A549 (cell line): ENCODE results near the gene PKNOX1. TPM values are rescaled to one million over a fixed set of nuclear protein-coding genes. Genes with fewer than 3 reads are reported as not detected.
"Not testable (repeated sequence)": the region's sequence is repeated elsewhere in the genome, so short reads cannot be mapped to it uniquely, and the experiment has no call there.

Experiments used
- ATAC-seq, 2 experiments: fragments of 200-7000 bp in 1 of 2; fragments of >200 bp in 1 of 2; cut with Nextera tagmentation in 1 of 2; cut with Tn5 transposase in 1 of 2; 3 replicates each; pipeline versions ENCODE4 v1.8.0 to v1.9.1; 2018 to 2020; ENCODE audit warnings: mild to moderate bottlenecking in 1 of 2, moderate library complexity in 1 of 2
- CTCF ChIA-PET: fragments of 300-600 bp; sonication (Branson Sonifier 250); formaldehyde crosslinking; extraction: SDS; loops from one replicate; lab custom pipeline; 2021; ENCODE audit warnings: antibody characterized with exemption, inconsistent platforms; lab: Yijun Ruan, JAX
- POLR2A ChIA-PET: fragments of 350-600 bp; formaldehyde crosslinking; extraction: SDS; loops from one replicate; lab custom pipeline; 2021; ENCODE audit warnings: antibody characterized with exemption, inconsistent platforms; lab: Yijun Ruan, JAX
- DNase-seq, 2 experiments: peaks; one replicate each; pipeline versions ENCODE4 v3.0.0 to v3.0.0-alpha.2; 2011 to 2016; ENCODE audit warnings: low read depth in 1 of 2, low spot score in 1 of 2
- FAIRE-seq: peaks from 2 replicates; lab custom pipeline; 2011; peaks lifted over from hg19 to GRCh38; lab: Jason Lieb, UNC
- H3K27ac ChIP-seq, 2 experiments: fragments of >200 bp; sonication (Bioruptor Twin); formaldehyde crosslinking; 3 replicates each; pipeline ENCODE4 v1.5.1; 2016 to 2017
- H3K4me1 ChIP-seq: fragments of >200 bp; sonication (Bioruptor Twin); formaldehyde crosslinking; 3 replicates; pipeline ENCODE4 v1.6.1; 2016
- H3K4me2 ChIP-seq: fragments of >200 bp; sonication (Bioruptor Twin); formaldehyde crosslinking; 3 replicates; pipeline ENCODE4 v1.6.1; 2016
- H3K4me3 ChIP-seq: fragments of >200 bp; sonication (Bioruptor Twin); formaldehyde crosslinking; 3 replicates; pipeline ENCODE4 v1.5.1; 2016
- H3K9me3 ChIP-seq: fragments of >200 bp; sonication (Bioruptor Twin); formaldehyde crosslinking; 3 replicates; pipeline ENCODE4 v1.6.1; 2016
- ATOH8 ChIP-seq: fragments of 250-450 bp; sonication (Bioruptor Pico); IDR thresholded peaks from 2 replicates; pipeline ENCODE4 v1.5.0; 2020; ENCODE audit warnings: low read depth, mild to moderate bottlenecking, moderate library complexity
- CBX8 ChIP-seq: fragments of 200-600 bp; sonication (generic); IDR thresholded peaks from 2 replicates; pipeline ENCODE4 v1.6.1; 2016
- CEBPB ChIP-seq, 2 experiments: fragments of >200 bp in 1 of 2; sonication (Bioruptor Twin) in 1 of 2; formaldehyde crosslinking in 1 of 2; IDR thresholded peaks; 2 replicates each; pipeline ENCODE4 v1.6.1; 2012 to 2016
- EHMT2 ChIP-seq: fragments of 200-600 bp; sonication (generic); IDR thresholded peaks from 2 replicates; pipeline ENCODE4 v1.6.1; 2016; ENCODE audit warnings: antibody characterized with exemption, low read depth, mild to moderate bottlenecking, moderate library complexity
- ELK1 ChIP-seq: fragments of 150-350 bp; IDR thresholded peaks from 2 replicates; pipeline ENCODE4 v1.6.1; 2014; ENCODE audit warnings: low read depth, mild to moderate bottlenecking, low read length
- FOSL2 ChIP-seq, 2 experiments: fragments of 450-650 bp in 1 of 2; fragments of >200 bp in 1 of 2; sonication (Bioruptor Twin) in 1 of 2; formaldehyde crosslinking; IDR thresholded peaks; 2 replicates each; pipeline versions ENCODE4 v1.5.0 to v1.6.1; 2016 to 2020; ENCODE audit warnings: mild to moderate bottlenecking in 1 of 2, moderate library complexity in 1 of 2
- GATA3 ChIP-seq: IDR thresholded peaks from 2 replicates; pipeline ENCODE4 v1.6.1; 2012; ENCODE audit warnings: borderline replicate concordance
- HEYL ChIP-seq: fragments of 250-450 bp; sonication (Bioruptor Pico); IDR thresholded peaks from 2 replicates; pipeline ENCODE4 v1.8.0; 2021; ENCODE audit warnings: mild to moderate bottlenecking, moderate library complexity
- HOXB13 ChIP-seq: fragments of 250-450 bp; sonication (Bioruptor Pico); IDR thresholded peaks from 2 replicates; pipeline ENCODE4 v1.5.0; 2020; ENCODE audit warnings: low read depth, mild to moderate bottlenecking, moderate library complexity
- KDM1A ChIP-seq: fragments of 200-600 bp; sonication (generic); IDR thresholded peaks from 2 replicates; pipeline ENCODE4 v1.6.1; 2016; ENCODE audit warnings: low read depth, mild to moderate bottlenecking
- KDM5A ChIP-seq: fragments of 200-600 bp; sonication (generic); IDR thresholded peaks from 2 replicates; pipeline ENCODE4 v1.6.1; 2016; ENCODE audit warnings: antibody characterized with exemption, mild to moderate bottlenecking
- MAFK ChIP-seq: fragments of 450-650 bp; IDR thresholded peaks from 2 replicates; pipeline ENCODE4 v1.6.1; 2014; ENCODE audit not compliant: partially characterized antibody
- POLR2A ChIP-seq: IDR thresholded peaks from 2 replicates; pipeline ENCODE4 v1.6.1; 2012; ENCODE audit warnings: mild to moderate bottlenecking, low read length
- RAD21 ChIP-seq, 2 experiments: fragments of >200 bp in 1 of 2; sonication (Bioruptor Twin) in 1 of 2; formaldehyde crosslinking in 1 of 2; IDR thresholded peaks in 1 of 2; conservative IDR thresholded peaks in 1 of 2; 2 replicates in 1 of 2; 3 replicates in 1 of 2; pipeline ENCODE4 v1.6.1; 2012 to 2018; ENCODE audit warnings: inconsistent platforms in 1 of 2
- RARB ChIP-seq: fragments of 250-450 bp; sonication (Bioruptor Pico); IDR thresholded peaks from 2 replicates; pipeline ENCODE4 v1.8.0; 2021; ENCODE audit warnings: mild to moderate bottlenecking, moderate library complexity
- SMC3 ChIP-seq: fragments of >200 bp; sonication (Bioruptor Twin); formaldehyde crosslinking; IDR thresholded peaks from 3 replicates; pipeline ENCODE4 v1.6.1; 2018; ENCODE audit warnings: inconsistent platforms
- SREBF2 ChIP-seq: fragments of 450-650 bp; IDR thresholded peaks from 2 replicates; pipeline ENCODE4 v1.6.1; 2014; ENCODE audit warnings: mild to moderate bottlenecking, moderate library complexity
- TP53 ChIP-seq: fragments of 250-450 bp; sonication (Bioruptor Pico); IDR thresholded peaks from 2 replicates; pipeline ENCODE4 v1.5.0; 2021; ENCODE audit warnings: mild to moderate bottlenecking, moderate library complexity
- ZNF302 ChIP-seq: fragments of 250-450 bp; sonication (Bioruptor Pico); IDR thresholded peaks from 2 replicates; pipeline ENCODE4 v1.9.0; 2021; ENCODE audit warnings: inconsistent platforms, mild to moderate bottlenecking, moderate library complexity
- ZSCAN20 ChIP-seq: fragments of 250-450 bp; sonication (Bioruptor Pico); IDR thresholded peaks from 2 replicates; pipeline ENCODE4 v1.8.0; 2022; ENCODE audit warnings: mild to moderate bottlenecking, moderate library complexity
- WGBS: methylation state at CpG from one replicate; pipeline ENCODE4 v1.1.6; 2017; ENCODE audit errors: missing lambda C conversion rate; 5-methylcytosine and 5-hydroxymethylcytosine counted together
- polyA plus RNA-seq, 4 experiments: library from polyadenylated mRNA; depleted of rRNA in 3 of 4; stranded (reverse); fragments of >200 nt; fragmentation: RNase III in 1 of 4; extraction: RNeasy Plus Mini Kit Qiagen cat#74134 plus additional on column Dnase treatment in 1 of 4; gene quantifications; 2 replicates in 3 of 4; 3 replicates in 1 of 4; pipeline ENCODE4 v1.2.3, GENCODE V29; 2011 to 2017
- TF ChIP-seq, protein P1 (sequence below): fragments of >200 bp; sonication (Bioruptor Twin); formaldehyde crosslinking; IDR thresholded peaks from 2 replicates; pipeline ENCODE4 v1.6.1; 2016
- TF ChIP-seq, protein P2 (sequence below): fragments of >200 bp; sonication (Bioruptor Twin); formaldehyde crosslinking; IDR thresholded peaks from 3 replicates; pipeline ENCODE4 v1.5.1; 2016

Gene PKNOX1
- polyA plus RNA-seq, 2 of the 4 experiments (the other 2 are of a cell fraction) = 3.9 to 16.3 TPM

- no peak for TF ChIP-seq KDM1A
- no peak for TF ChIP-seq GATA3
- no peak for TF ChIP-seq KDM5A
- no peak for TF ChIP-seq ELK1
- TF ChIP-seq CEBPB (IDR thresholded peaks at IDR 0.05) = no peak
- TF ChIP-seq HOXB13 = no peak
- no peak for TF ChIP-seq RAD21 (conservative IDR thresholded peaks at IDR 0.05 in 1 of 2, IDR thresholded peaks at IDR 0.05 in 1 of 2)
- TF ChIP-seq, protein P1, sequence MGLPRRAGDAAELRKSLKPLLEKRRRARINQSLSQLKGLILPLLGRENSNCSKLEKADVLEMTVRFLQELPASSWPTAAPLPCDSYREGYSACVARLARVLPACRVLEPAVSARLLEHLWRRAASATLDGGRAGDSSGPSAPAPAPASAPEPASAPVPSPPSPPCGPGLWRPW = no peak
- no peak for TF ChIP-seq SMC3
- no peak for TF ChIP-seq EHMT2
- TF ChIP-seq, protein P2, sequence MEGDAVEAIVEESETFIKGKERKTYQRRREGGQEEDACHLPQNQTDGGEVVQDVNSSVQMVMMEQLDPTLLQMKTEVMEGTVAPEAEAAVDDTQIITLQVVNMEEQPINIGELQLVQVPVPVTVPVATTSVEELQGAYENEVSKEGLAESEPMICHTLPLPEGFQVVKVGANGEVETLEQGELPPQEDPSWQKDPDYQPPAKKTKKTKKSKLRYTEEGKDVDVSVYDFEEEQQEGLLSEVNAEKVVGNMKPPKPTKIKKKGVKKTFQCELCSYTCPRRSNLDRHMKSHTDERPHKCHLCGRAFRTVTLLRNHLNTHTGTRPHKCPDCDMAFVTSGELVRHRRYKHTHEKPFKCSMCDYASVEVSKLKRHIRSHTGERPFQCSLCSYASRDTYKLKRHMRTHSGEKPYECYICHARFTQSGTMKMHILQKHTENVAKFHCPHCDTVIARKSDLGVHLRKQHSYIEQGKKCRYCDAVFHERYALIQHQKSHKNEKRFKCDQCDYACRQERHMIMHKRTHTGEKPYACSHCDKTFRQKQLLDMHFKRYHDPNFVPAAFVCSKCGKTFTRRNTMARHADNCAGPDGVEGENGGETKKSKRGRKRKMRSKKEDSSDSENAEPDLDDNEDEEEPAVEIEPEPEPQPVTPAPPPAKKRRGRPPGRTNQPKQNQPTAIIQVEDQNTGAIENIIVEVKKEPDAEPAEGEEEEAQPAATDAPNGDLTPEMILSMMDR = no peak
- TF ChIP-seq TP53 (CRISPR knock-in tag) = no peak
- TF ChIP-seq RARB (CRISPR knock-in tag) = no peak
- TF ChIP-seq ZNF302 (CRISPR knock-in tag) = no peak
- TF ChIP-seq ATOH8 = no peak
- TF ChIP-seq MAFK = no peak
- CTCF ChIA-PET = no interaction called here
- H3K4me2 ChIP-seq = no peak overlapping the region
- DNase-seq (no peak), FAIRE-seq (no peak), ATAC-seq (no peak)
- H3K27ac ChIP-seq = no peak overlapping the region
- no peak overlapping the region for H3K4me3 ChIP-seq
- POLR2A ChIA-PET = no interaction called here
- H3K9me3 ChIP-seq = no peaks in the 10 kb centered on the region
- WGBS = 61% methylated on average over 3 of the region's 3 CpGs
- H3K4me1 ChIP-seq = no peaks in the 10 kb centered on the region
These were observed 9.2 kb upstream of the PKNOX1 start for GRCh38 chr21:42965211-42965560.

DNA sequence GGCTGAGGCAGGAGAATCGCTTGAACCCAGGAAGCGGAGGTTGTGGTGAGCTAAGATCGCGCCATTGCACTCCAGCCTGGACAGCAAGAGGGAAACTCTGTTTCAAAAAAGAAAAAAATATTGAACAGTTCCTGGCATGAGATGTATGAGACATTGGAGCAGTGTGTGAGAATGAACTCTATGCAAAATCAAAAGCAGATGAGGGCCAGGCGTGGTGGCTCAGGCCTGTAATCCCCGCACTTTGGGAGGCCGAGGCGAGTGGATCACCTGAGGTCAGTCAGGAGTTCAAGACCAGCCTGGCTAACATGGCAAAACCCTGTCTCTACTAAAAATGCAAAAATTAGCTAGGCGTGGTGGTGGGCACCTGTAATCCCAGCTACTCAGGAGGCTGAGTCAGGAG lies 6.7 kb upstream of the PKNOX1 start:
- H3K9me3 ChIP-seq, DNase-seq, H3K27ac ChIP-seq, POLR2A ChIA-PET, H3K4me2 ChIP-seq, H3K4me1 ChIP-seq, FAIRE-seq, ATAC-seq, CTCF ChIA-PET, H3K4me3 ChIP-seq: not testable (repeated sequence)
- WGBS = 96% methylated on average over 9 of the region's 9 CpGs

GRCh38 chr21:42969193-42969600 lies 5.2 kb upstream of the PKNOX1 start:
- ATAC-seq (no peak), DNase-seq (no peak)
- CTCF ChIA-PET = no interaction called here

More at GRCh38 chr21:42969193-42969600, 5.2 kb upstream of the PKNOX1 start:
- Histone ChIP-seq H3K27ac (no peak overlapping the region), H3K4me2 (no peak overlapping the region), H3K9me3 (no peaks in the 10 kb centered on the region), H3K4me3 (no peak overlapping the region), H3K4me1 (0 out of 3 replicates have a peak, but pooled peaks cover 5% of the 10 kb centered on the region)
- 55% methylated on average over 6 of the region's 6 CpGs for WGBS
- TF ChIP-seq CBX8 = no peak
- no peak for TF ChIP-seq ZSCAN20 (CRISPR knock-in tag)
- TF ChIP-seq, protein P2 = no peak
- no peak for TF ChIP-seq HEYL (CRISPR knock-in tag)
- TF ChIP-seq SREBF2 = no peak
- TF ChIP-seq FOSL2 (IDR thresholded peaks at IDR 0.05) = no peak
- no peak for TF ChIP-seq FOSL2 (CRISPR knock-in tag; IDR thresholded peaks at IDR 0.05)
- TF ChIP-seq KDM5A = no peak
- TF ChIP-seq ZNF302 (CRISPR knock-in tag) = no peak
- no peak for TF ChIP-seq POLR2A
- POLR2A ChIA-PET = no interaction called here
- FAIRE-seq = no peak
